K562 (cell line): ENCODE measurements around the gene LTBP2. TPM values are rescaled to one million over a fixed set of nuclear protein-coding genes. Genes with fewer than 3 reads are reported as not detected.

Experiments used
- ATAC-seq: fragments of 200-7000 bp; cut with Tn5 transposase; 3 replicates; pipeline ENCODE4 v1.9.1; 2020; ENCODE audit warnings: moderate library complexity
- BruUV-seq: library from RNA; stranded (reverse); fragments of 400-500 nt; replicated peaks from 2 replicates; lab custom pipeline; 2021; lab: Mats Ljungman, UMichigan
- CTCF ChIA-PET: fragments of 300-600 bp; formaldehyde crosslinking; extraction: SDS; loops from one replicate; lab custom pipeline; 2021; ENCODE audit warnings: low intra/inter-chr PET ratio; lab: Yijun Ruan, JAX
- POLR2A ChIA-PET: fragments of 300-600, 350-650 bp; sonication (Branson Sonifier 250); formaldehyde crosslinking; extraction: SDS; loops from one replicate; lab custom pipeline; 2021; ENCODE audit warnings: antibody characterized with exemption, inconsistent platforms; lab: Yijun Ruan, JAX
- DNase-seq, 4 experiments: peaks; one replicate each; pipeline versions ENCODE4 v3.0.0 to v3.0.0-alpha.2; 2011 to 2018; ENCODE audit warnings: low spot score in 3 of 4, mixed read lengths in 3 of 4; ENCODE audit errors: extremely low read depth in 1 of 4
- FAIRE-seq: peaks from 2 replicates; lab custom pipeline; 2011; peaks lifted over from hg19 to GRCh38; lab: Jason Lieb, UNC
- H2AFZ ChIP-seq: 2 replicates; pipeline ENCODE4 v1.6.0; 2011; ENCODE audit warnings: low read depth, low read length, control low read depth, inconsistent platforms
- H3K27ac ChIP-seq: fragments of 200-600 bp; 3 replicates; pipeline ENCODE4 v1.8.0; 2011; ENCODE audit warnings: low read depth, mild to moderate bottlenecking, control low read depth, inconsistent platforms, low read length, moderate library complexity, mixed read lengths; ENCODE audit errors: extremely low read depth
- H3K27me3 ChIP-seq, 2 experiments: fragments of 300-600 bp in 1 of 2; 2 replicates in 1 of 2; 3 replicates in 1 of 2; pipeline versions ENCODE4 v1.6.0 to v1.8.0; 2011; ENCODE audit warnings: inconsistent platforms in 2 of 2, low read length in 2 of 2, mild to moderate bottlenecking in 1 of 2, mixed read lengths in 1 of 2, moderate library complexity in 1 of 2; ENCODE audit not compliant: control insufficient read depth in 2 of 2, insufficient read depth in 2 of 2
- H3K36me3 ChIP-seq: fragments of 300-600 bp; 3 replicates; pipeline ENCODE4 v1.8.0; 2011; ENCODE audit warnings: mild to moderate bottlenecking, low read length, inconsistent platforms; ENCODE audit not compliant: control insufficient read depth, insufficient read depth
- H3K4me1 ChIP-seq, 2 experiments: fragments of 200-600 bp in 1 of 2; replicated peaks in 1 of 2; 2 replicates in 1 of 2; 3 replicates in 1 of 2; pipeline versions ENCODE4 v1.5.1 to v1.8.0; 2011; ENCODE audit warnings: inconsistent platforms in 2 of 2, low read length in 2 of 2, mild to moderate bottlenecking in 1 of 2, mixed read lengths in 1 of 2, moderate library complexity in 1 of 2; ENCODE audit not compliant: control insufficient read depth in 2 of 2, insufficient read depth in 2 of 2
- H3K4me2 ChIP-seq: 2 replicates; pipeline ENCODE4 v1.6.1; 2011; ENCODE audit warnings: low read length, control low read depth, inconsistent platforms, mixed read lengths; ENCODE audit not compliant: insufficient read depth
- H3K4me3 ChIP-seq: fragments of 200-600 bp; sonication (generic), shearing (Covaris generic); 2 replicates; pipeline ENCODE4 v1.5.1; 2016; ENCODE audit warnings: control low read depth, inconsistent platforms
- H3K79me2 ChIP-seq: fragments of 200-600 bp; 3 replicates; pipeline ENCODE4 v1.8.0; 2011; ENCODE audit warnings: low read length, inconsistent platforms; ENCODE audit not compliant: control insufficient read depth, insufficient read depth
- H3K9ac ChIP-seq, 2 experiments: 2 replicates each; pipeline versions ENCODE4 v1.6.0 to v1.6.1; 2011; ENCODE audit warnings: low read depth in 2 of 2, low read length in 2 of 2, control low read depth in 1 of 2, inconsistent platforms in 1 of 2, mild to moderate bottlenecking in 1 of 2, mixed read lengths in 1 of 2; ENCODE audit not compliant: insufficient read depth in 1 of 2
- H3K9me1 ChIP-seq: one replicate; pipeline ENCODE4 v1.6.0; 2011; ENCODE audit warnings: inconsistent platforms, mild to moderate bottlenecking, low read length, moderate library complexity; ENCODE audit not compliant: control insufficient read depth, insufficient read depth
- H3K9me3 ChIP-seq: replicated peaks from 2 replicates; pipeline ENCODE4 v1.5.1; 2011; ENCODE audit warnings: low read depth, low read length, inconsistent platforms; ENCODE audit not compliant: control insufficient read depth, insufficient read depth
- H4K20me1 ChIP-seq: replicated peaks from 2 replicates; pipeline ENCODE4 v1.6.1; 2011; ENCODE audit warnings: low read length, inconsistent platforms, mixed read lengths; ENCODE audit not compliant: control insufficient read depth, insufficient read depth
- ARID2 ChIP-seq: fragments of 450-650 bp; IDR thresholded peaks from 2 replicates; pipeline ENCODE4 v1.6.1; 2017; ENCODE audit warnings: antibody characterized with exemption, mild to moderate bottlenecking
- DIDO1 ChIP-seq: fragments of 450-650 bp; IDR thresholded peaks from 2 replicates; pipeline ENCODE4 v1.6.1; 2016; ENCODE audit warnings: low read depth, missing biosample characterization, missing genetic modification characterization
- L3MBTL2 ChIP-seq: fragments of 450-650 bp; IDR thresholded peaks from 2 replicates; pipeline ENCODE4 v1.6.1; 2016; ENCODE audit warnings: mild to moderate bottlenecking, moderate library complexity
- MAZ ChIP-seq, 2 experiments: fragments of 450-650 bp in 1 of 2; sonication (generic) in 1 of 2; formaldehyde crosslinking; IDR thresholded peaks in 1 of 2; conservative IDR thresholded peaks in 1 of 2; 2 replicates each; pipeline versions ENCODE4 v1.4.0 to v1.5.0; 2020; ENCODE audit warnings: mild to moderate bottlenecking in 1 of 2, missing genetic modification reagents in 1 of 2
- SFPQ ChIP-seq: fragments of 200-400 bp; formaldehyde crosslinking; IDR thresholded peaks from 2 replicates; pipeline ENCODE4 v1.6.1; 2017; ENCODE audit warnings: mild to moderate bottlenecking, low read depth, low read length, moderate library complexity
- ZNF212 ChIP-seq: fragments of 450-650 bp; formaldehyde crosslinking; IDR thresholded peaks from 2 replicates; pipeline ENCODE4 v1.4.0; 2020; ENCODE audit warnings: mild to moderate bottlenecking
- ZNF224 ChIP-seq: sonication (generic); formaldehyde crosslinking; IDR thresholded peaks from 2 replicates; pipeline ENCODE4 v1.8.0; 2022; ENCODE audit warnings: mild to moderate bottlenecking, missing genetic modification reagents
- ZNF41 ChIP-seq: fragments of 250-450 bp; sonication (Bioruptor Pico); conservative IDR thresholded peaks from 2 replicates; pipeline ENCODE4 v1.4.0; 2020; ENCODE audit warnings: mild to moderate bottlenecking
- ZNF512 ChIP-seq: IDR thresholded peaks from 2 replicates; pipeline ENCODE4 v1.6.1; 2016; ENCODE audit warnings: missing genetic modification characterization, missing compliant biosample characterization
- ZNF551 ChIP-seq: fragments of 250-450 bp; sonication (Bioruptor Pico); IDR thresholded peaks from 2 replicates; pipeline ENCODE4 v1.5.0; 2021; ENCODE audit warnings: mild to moderate bottlenecking, moderate library complexity
- ZNF589 ChIP-seq: fragments of 200-800 bp; sonication (Bioruptor generic); IDR thresholded peaks from 2 replicates; pipeline ENCODE4 v1.6.1; 2016; ENCODE audit warnings: low read depth, missing genetic modification characterization, missing compliant biosample characterization
- ZNF644 ChIP-seq: fragments of 200-800 bp; sonication (Bioruptor generic); IDR thresholded peaks from 2 replicates; pipeline ENCODE4 v1.6.1; 2016; ENCODE audit warnings: low read depth, missing genetic modification characterization, missing compliant biosample characterization
- ZNF696 ChIP-seq: fragments of 250-450 bp; sonication (Bioruptor Pico); conservative IDR thresholded peaks from 2 replicates; pipeline ENCODE4 v1.4.0; 2020; ENCODE audit warnings: mild to moderate bottlenecking, moderate library complexity
- ZNF766 ChIP-seq: fragments of 200-800 bp; sonication (Bioruptor generic); conservative IDR thresholded peaks from 2 replicates; pipeline ENCODE4 v1.6.1; 2016; ENCODE audit warnings: missing genetic modification characterization, missing compliant biosample characterization
- WGBS: fragments of 100-300 bp; shearing (Covaris generic); methylation state at CpG from one replicate; pipeline ENCODE4 v1.1.6; 2016; ENCODE audit warnings: low coverage, mixed read lengths; ENCODE audit not compliant: insufficient coverage; ENCODE audit errors: missing lambda C conversion rate; 5-methylcytosine and 5-hydroxymethylcytosine counted together
- in situ Hi-C: fragments of 300-500 bp; cut with MboI; formaldehyde crosslinking; loops from 4 replicates; pipeline ENCODE4 v1.15.0; 2018; ENCODE audit warnings: inconsistent platforms, mixed read lengths
- intact Hi-C: fragments of 100-400 bp; cut with micrococcal nuclease; formaldehyde crosslinking; loops from 2 replicates; pipeline ENCODE4 v1.14.2; 2022
- polyA plus RNA-seq, 8 experiments: library from polyadenylated mRNA; depleted of rRNA in 4 of 8; stranded (reverse) in 5 of 8; unstranded in 3 of 8; fragments of >200 nt; fragmentation: Nextera tagmentation in 2 of 8; fragmentation: Illumina TruSeq in 1 of 8; extraction: Ambion mirVana in 2 of 8; extraction: Trizol in 1 of 8; gene quantifications; 2 replicates each; pipeline versions ENCODE4 v1.2.1 to v1.2.3, GENCODE V29; 2011 to 2014; ENCODE audit warnings: inconsistent platforms in 1 of 8, missing spikeins in 1 of 8
- total RNA-seq, 7 experiments: library from RNA; depleted of rRNA in 6 of 7; stranded (reverse); fragments of >200 nt in 6 of 7; fragmentation: Illumina TruSeq in 2 of 7; extraction: Trizol in 2 of 7; gene quantifications; 2 replicates each; pipeline versions ENCODE4 v1.2.1 to v1.2.3, GENCODE V29; 2011 to 2021; ENCODE audit warnings: low replicate concordance in 1 of 7
- TF ChIP-seq, protein P1 (sequence below): fragments of 450-650 bp; IDR thresholded peaks from 2 replicates; pipeline ENCODE4 v1.6.1; 2017; ENCODE audit warnings: mild to moderate bottlenecking, moderate library complexity

The LTBP2 gene
- total and polyA plus RNA-seq, 9 of the 15 experiments (the other 6 are each of a cell fraction or from before 2014, with no cell fraction given) = under 0.01 to 0.18 (median 0.03) TPM; not detected in 3

GRCh38 chr14:74551431-74552371, 60.3 kb downstream of the LTBP2 start (continued):
- TF ChIP-seq, protein P1, sequence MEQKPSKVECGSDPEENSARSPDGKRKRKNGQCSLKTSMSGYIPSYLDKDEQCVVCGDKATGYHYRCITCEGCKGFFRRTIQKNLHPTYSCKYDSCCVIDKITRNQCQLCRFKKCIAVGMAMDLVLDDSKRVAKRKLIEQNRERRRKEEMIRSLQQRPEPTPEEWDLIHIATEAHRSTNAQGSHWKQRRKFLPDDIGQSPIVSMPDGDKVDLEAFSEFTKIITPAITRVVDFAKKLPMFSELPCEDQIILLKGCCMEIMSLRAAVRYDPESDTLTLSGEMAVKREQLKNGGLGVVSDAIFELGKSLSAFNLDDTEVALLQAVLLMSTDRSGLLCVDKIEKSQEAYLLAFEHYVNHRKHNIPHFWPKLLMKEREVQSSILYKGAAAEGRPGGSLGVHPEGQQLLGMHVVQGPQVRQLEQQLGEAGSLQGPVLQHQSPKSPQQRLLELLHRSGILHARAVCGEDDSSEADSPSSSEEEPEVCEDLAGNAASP = no peak

GRCh38 chr14:74551001-74551400, 61.0 kb downstream of the LTBP2 start:
- WGBS = 4% methylated on average over 8 of the region's 11 CpGs
- CTCF ChIA-PET = no interaction called here
- H3K9me1 ChIP-seq = no peaks in the 10 kb centered on the region
- no peaks in the 10 kb centered on the region for H3K79me2 ChIP-seq
- no peak overlapping the region for H3K4me2 ChIP-seq
- no peak overlapping the region for H3K27ac ChIP-seq
- intact Hi-C loops (no loop called here), in situ Hi-C loops (no loop called here)
- DNase-seq = no peak
- no TSS peak for BruUV-seq
- POLR2A ChIA-PET = no interaction called here
- no peak overlapping the region for H2AFZ ChIP-seq
- no peaks in the 10 kb centered on the region; the same call in 1 of the 2 replicates for H4K20me1 ChIP-seq
- H3K4me1 ChIP-seq = no peaks in the 10 kb centered on the region
- no peak for ATAC-seq
- no peak overlapping the region for H3K4me3 ChIP-seq
- no peak overlapping the region for H3K9ac ChIP-seq
- no peak for FAIRE-seq
- no peaks in the 10 kb centered on the region for H3K36me3 ChIP-seq
- peaks cover 15 to 46% of the 10 kb centered on the region in 2 experiments; a peak in 4 of 5 replicates for H3K27me3 ChIP-seq
- H3K9me3 ChIP-seq = no peaks in the 10 kb centered on the region
- no peak for TF ChIP-seq ZNF551 (CRISPR knock-in tag)
- TF ChIP-seq ZNF41 (CRISPR knock-in tag) = no peak
- no peak for TF ChIP-seq ARID2
- no peak for TF ChIP-seq ZNF696 (CRISPR knock-in tag)
- TF ChIP-seq ZNF766 = no peak
- TF ChIP-seq ZNF224 (CRISPR knock-in tag) = no peak
- TF ChIP-seq MAZ (CRISPR knock-in tag; conservative IDR thresholded peaks at IDR 0.05 in 1 of 2, IDR thresholded peaks at IDR 0.05 in 1 of 2) = no peak
- no peak for TF ChIP-seq L3MBTL2
- no peak for TF ChIP-seq ZNF212
- TF ChIP-seq ZNF589 (CRISPR knock-in tag) = no peak
- no peak for TF ChIP-seq DIDO1 (tag)
- no peak for TF ChIP-seq ZNF512
- no peak for TF ChIP-seq SFPQ
- no peak for TF ChIP-seq ZNF644 (tag)
